Measurements from ENCODE around the gene SYT17. TPM values are rescaled to one million over a fixed set of nuclear protein-coding genes. Genes with fewer than 3 reads are reported as not detected.

SYT17 gene
- polyA plus RNA-seq, 3 donors, result 0.81 to 4.9 (median 1.1) TPM

DNA sequence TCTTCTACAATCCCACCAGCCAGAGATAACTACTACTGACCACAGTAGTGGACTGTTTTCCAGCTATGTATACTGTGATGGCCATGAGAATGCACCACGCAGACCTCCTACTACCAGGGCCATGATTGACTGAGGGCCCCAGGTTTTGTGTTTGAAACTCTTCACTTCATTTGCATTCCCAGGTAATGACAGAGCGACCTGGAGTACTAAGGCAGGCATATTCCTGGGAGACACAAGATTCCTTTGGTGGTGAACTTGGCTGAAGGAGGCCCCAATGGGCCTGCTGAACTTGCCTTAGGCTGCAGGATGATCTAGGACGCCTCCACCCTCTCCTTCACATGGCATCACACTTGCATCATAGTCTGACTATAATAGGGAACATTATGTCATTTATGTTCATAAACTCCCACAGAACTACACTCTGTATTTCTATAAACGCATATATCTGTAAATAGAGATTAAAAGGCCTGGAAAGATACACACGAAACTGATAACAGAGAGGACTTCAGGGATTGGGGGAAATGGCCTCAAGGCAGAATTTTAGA, 147.9 kb downstream of the SYT17 start:
- H3K36me3 ChIP-seq (replicated peaks in 1 of 2; ENCODE audit: control insufficient read depth in 1 of 2, insufficient read depth in 2 of 2, low read length in 2 of 2), result no peaks in the 10 kb centered on the region
- H3K27ac ChIP-seq (ENCODE audit: low read depth in 1 of 2, low read length in 2 of 2), result no peak overlapping the region
- Mint-ChIP-seq H3K9me3 (no peaks in the 10 kb centered on the region), H3K27ac (no peak overlapping the region), H3K36me3 (no peaks in the 10 kb centered on the region), H3K4me1 (no peaks in the 10 kb centered on the region), H3K4me3 (no peak overlapping the region), H3K27me3 (ENCODE audit: low read depth in 3 of 3) (peaks cover 5 to 13% (median 6%) of the 10 kb centered on the region in 3 donors)
- H3K27me3 ChIP-seq (ENCODE audit: control insufficient read depth in 2 of 2, insufficient read depth in 2 of 2, low read length in 2 of 2), result peaks cover 0 to 4% of the 10 kb centered on the region in 2 donors
- intact Hi-C loops (cut with micrococcal nuclease), result no loop called here
- no peaks in the 10 kb centered on the region for H3K4me1 ChIP-seq (ENCODE audit: control insufficient read depth in 1 of 2, insufficient read depth in 2 of 2, low read length in 2 of 2)
- no peak overlapping the region for H3K4me2 ChIP-seq (replicated peaks; ENCODE audit: extremely low read depth, low read length, poor library complexity, severe bottlenecking)
- no CpG with 5 or more reads among the region's 5 CpGs for WGBS (ENCODE audit: insufficient coverage)
- TF ChIP-seq, protein P1, sequence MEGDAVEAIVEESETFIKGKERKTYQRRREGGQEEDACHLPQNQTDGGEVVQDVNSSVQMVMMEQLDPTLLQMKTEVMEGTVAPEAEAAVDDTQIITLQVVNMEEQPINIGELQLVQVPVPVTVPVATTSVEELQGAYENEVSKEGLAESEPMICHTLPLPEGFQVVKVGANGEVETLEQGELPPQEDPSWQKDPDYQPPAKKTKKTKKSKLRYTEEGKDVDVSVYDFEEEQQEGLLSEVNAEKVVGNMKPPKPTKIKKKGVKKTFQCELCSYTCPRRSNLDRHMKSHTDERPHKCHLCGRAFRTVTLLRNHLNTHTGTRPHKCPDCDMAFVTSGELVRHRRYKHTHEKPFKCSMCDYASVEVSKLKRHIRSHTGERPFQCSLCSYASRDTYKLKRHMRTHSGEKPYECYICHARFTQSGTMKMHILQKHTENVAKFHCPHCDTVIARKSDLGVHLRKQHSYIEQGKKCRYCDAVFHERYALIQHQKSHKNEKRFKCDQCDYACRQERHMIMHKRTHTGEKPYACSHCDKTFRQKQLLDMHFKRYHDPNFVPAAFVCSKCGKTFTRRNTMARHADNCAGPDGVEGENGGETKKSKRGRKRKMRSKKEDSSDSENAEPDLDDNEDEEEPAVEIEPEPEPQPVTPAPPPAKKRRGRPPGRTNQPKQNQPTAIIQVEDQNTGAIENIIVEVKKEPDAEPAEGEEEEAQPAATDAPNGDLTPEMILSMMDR (IDR thresholded peaks at IDR 0.05), result no peak
- H3K9me3 ChIP-seq (replicated peaks in 1 of 2; ENCODE audit: control insufficient read depth in 1 of 2, insufficient read depth in 1 of 2, low read length in 2 of 2), result no peaks in the 10 kb centered on the region
- DNase-seq, result no peak
- no peaks in the 10 kb centered on the region for H3K79me2 ChIP-seq (ENCODE audit: insufficient read depth, low read length)
- H3K4me3 ChIP-seq (replicated peaks in 1 of 3; ENCODE audit: low read depth in 2 of 3, low read length in 3 of 3), result no peak overlapping the region
- no peak overlapping the region for H3K9ac ChIP-seq (ENCODE audit: insufficient read depth, low read length, poor library complexity, severe bottlenecking)
- no peak overlapping the region for H2AFZ ChIP-seq (ENCODE audit: insufficient read depth, low read depth, low read length, poor library complexity, severe bottlenecking)
- no peaks in the 10 kb centered on the region for H4K20me1 ChIP-seq (ENCODE audit: insufficient read depth, low read length)

DNA sequence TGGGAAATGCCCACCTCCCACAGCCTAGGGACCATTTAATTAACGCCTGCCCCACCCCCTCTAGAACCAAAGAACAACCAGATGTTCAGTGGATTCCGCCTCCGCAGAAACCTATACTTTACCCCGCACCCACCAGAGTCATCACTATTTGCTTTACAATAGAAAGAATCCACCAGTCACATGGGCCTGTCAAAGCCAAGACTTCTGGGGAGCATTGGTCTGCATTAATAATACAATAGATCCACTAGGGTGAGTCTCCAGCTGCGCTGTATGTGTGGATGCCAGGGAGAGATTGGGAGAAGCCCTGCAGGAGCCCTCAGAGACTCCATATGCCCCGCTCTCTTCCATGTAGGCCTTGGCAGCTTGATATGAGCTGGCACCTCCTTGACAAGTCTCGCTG, 148.8 kb downstream of the SYT17 start:
- DNase-seq, result no peak
- Histone ChIP-seq H3K27ac (ENCODE audit: low read depth in 1 of 2, low read length in 2 of 2) (no peak overlapping the region), H4K20me1 (ENCODE audit: insufficient read depth, low read length) (no peaks in the 10 kb centered on the region), H3K79me2 (ENCODE audit: insufficient read depth, low read length) (no peaks in the 10 kb centered on the region), H3K4me2 (replicated peaks; ENCODE audit: extremely low read depth, low read length, poor library complexity, severe bottlenecking) (no peak overlapping the region), H3K4me3 (replicated peaks in 1 of 3; ENCODE audit: low read depth in 2 of 3, low read length in 3 of 3) (no peak overlapping the region), H3K9ac (ENCODE audit: insufficient read depth, low read length, poor library complexity, severe bottlenecking) (no peak overlapping the region), H3K27me3 (ENCODE audit: control insufficient read depth in 2 of 2, insufficient read depth in 2 of 2, low read length in 2 of 2) (peaks cover 0 to 4% of the 10 kb centered on the region in 2 donors), H2AFZ (ENCODE audit: insufficient read depth, low read depth, low read length, poor library complexity, severe bottlenecking) (no peak overlapping the region), H3K4me1 (ENCODE audit: control insufficient read depth in 1 of 2, insufficient read depth in 2 of 2, low read length in 2 of 2) (no peaks in the 10 kb centered on the region), H3K36me3 (replicated peaks in 1 of 2; ENCODE audit: control insufficient read depth in 1 of 2, insufficient read depth in 2 of 2, low read length in 2 of 2) (no peaks in the 10 kb centered on the region), H3K9me3 (replicated peaks in 1 of 2; ENCODE audit: control insufficient read depth in 1 of 2, insufficient read depth in 1 of 2, low read length in 2 of 2) (no peaks in the 10 kb centered on the region)
- Mint-ChIP-seq H3K36me3 (no peaks in the 10 kb centered on the region), H3K27me3 (ENCODE audit: low read depth in 3 of 3) (peaks cover 9 to 13% (median 9%) of the 10 kb centered on the region in 3 donors), H3K27ac (no peak overlapping the region), H3K9me3 (no peaks in the 10 kb centered on the region), H3K4me1 (no peaks in the 10 kb centered on the region), H3K4me3 (no peak overlapping the region)
- intact Hi-C loops (cut with micrococcal nuclease), result no loop called here
- 53% methylated on average over 5 of the region's 7 CpGs for WGBS (ENCODE audit: insufficient coverage)
- TF ChIP-seq, protein P1 (IDR thresholded peaks at IDR 0.05), result no peak

Other genes with a start within 250 kb of the SYT17 start
- 10 to 100 TPM in 1 of 3 donors, 1 to 10 TPM in 2; 2.4 to 31.8 (median 7.1) TPM for gene SMG1, start 241.8 kb upstream of the SYT17 start, polyA plus RNA-seq
- gene TMC7, start 184.3 kb upstream of the SYT17 start, polyA plus RNA-seq, result not detected
- 10 to 100 TPM in 2 of 3 donors, 1 to 10 TPM in 1; 6.5 to 13.3 (median 12.2) TPM for gene COQ7, start 100.6 kb upstream of the SYT17 start, polyA plus RNA-seq
- 1 to 10 TPM; 7.9 to 9.0 (median 8.2) TPM for gene ITPRIPL2, start 54.3 kb upstream of the SYT17 start, polyA plus RNA-seq
- not detected for gene CLEC19A, start 117.5 kb downstream of the SYT17 start, polyA plus RNA-seq
- gene TMC5, start 249.6 kb downstream of the SYT17 start, polyA plus RNA-seq, result not detected